Peyer's patch (tissue), 4 donors: ENCODE data around the gene PIGM.

Source experiments
- POLR2A ChIP-seq, 2 donors: fragments of 450-650 bp; IDR thresholded peaks; one replicate each; pipeline ENCODE4 v1.5.1; 2017; ENCODE audit warnings: antibody characterized with exemption in 2 of 2, mild to moderate bottlenecking in 2 of 2, moderate library complexity in 2 of 2
- TF ChIP-seq, protein P1 (sequence below), 6 experiments: fragments of 450-650 bp in 4 of 6; fragments of 200-600 bp in 2 of 6; sonication (generic) in 1 of 6; IDR thresholded peaks; one replicate each; pipeline ENCODE4 v1.5.1; 2017 to 2019; ENCODE audit warnings: antibody characterized with exemption in 6 of 6, mild to moderate bottlenecking in 3 of 6, moderate library complexity in 1 of 6

DNA sequence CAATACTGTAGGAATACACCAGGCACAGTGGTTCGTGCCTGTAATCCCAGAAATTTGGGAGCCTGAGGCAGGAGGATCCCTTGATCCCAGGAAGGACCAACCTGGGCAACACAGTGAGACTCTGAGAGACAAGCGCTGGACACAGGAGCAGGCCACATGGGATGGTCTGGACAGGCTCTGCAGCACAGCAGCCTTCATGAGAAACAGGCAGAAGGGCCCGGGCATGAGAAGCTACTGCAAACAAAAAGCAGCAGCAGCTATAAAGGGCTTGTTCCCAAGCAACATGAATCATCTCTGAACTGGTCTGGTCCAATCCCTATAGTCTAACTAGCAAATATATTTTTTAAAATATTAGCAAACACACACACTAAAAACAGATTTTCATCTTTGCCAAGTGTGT lies 42.2 kb downstream of the PIGM start:
- TF ChIP-seq, protein P1, sequence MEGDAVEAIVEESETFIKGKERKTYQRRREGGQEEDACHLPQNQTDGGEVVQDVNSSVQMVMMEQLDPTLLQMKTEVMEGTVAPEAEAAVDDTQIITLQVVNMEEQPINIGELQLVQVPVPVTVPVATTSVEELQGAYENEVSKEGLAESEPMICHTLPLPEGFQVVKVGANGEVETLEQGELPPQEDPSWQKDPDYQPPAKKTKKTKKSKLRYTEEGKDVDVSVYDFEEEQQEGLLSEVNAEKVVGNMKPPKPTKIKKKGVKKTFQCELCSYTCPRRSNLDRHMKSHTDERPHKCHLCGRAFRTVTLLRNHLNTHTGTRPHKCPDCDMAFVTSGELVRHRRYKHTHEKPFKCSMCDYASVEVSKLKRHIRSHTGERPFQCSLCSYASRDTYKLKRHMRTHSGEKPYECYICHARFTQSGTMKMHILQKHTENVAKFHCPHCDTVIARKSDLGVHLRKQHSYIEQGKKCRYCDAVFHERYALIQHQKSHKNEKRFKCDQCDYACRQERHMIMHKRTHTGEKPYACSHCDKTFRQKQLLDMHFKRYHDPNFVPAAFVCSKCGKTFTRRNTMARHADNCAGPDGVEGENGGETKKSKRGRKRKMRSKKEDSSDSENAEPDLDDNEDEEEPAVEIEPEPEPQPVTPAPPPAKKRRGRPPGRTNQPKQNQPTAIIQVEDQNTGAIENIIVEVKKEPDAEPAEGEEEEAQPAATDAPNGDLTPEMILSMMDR (IDR thresholded peaks at IDR 0.05) = no peak
- TF ChIP-seq POLR2A (IDR thresholded peaks at IDR 0.05) = no peak
